ENCODE results near the gene BNC2. TPM values are rescaled to one million over a fixed set of nuclear protein-coding genes. Genes with fewer than 3 reads are reported as not detected.

BNC2 gene
- total RNA-seq, 2 experiments from 2014 or later = not detected

GRCh38 chr9:16664211-16664610, 206.3 kb downstream of the BNC2 start:
- H3K4me1 ChIP-seq (ENCODE audit: insufficient read depth, low read length, poor library complexity, severe bottlenecking) = no peaks in the 10 kb centered on the region
- no TSS peak for BruUV-seq (replicated peaks)
- H3K4me2 ChIP-seq (ENCODE audit: low read length) = no peak overlapping the region
- DNase-seq (ENCODE audit: low spot score) = no peak
- H4K20me1 ChIP-seq (ENCODE audit: insufficient read depth, low read length) = no peaks in the 10 kb centered on the region
- ChIA-PET POLR2A (no interaction called here), CTCF (ENCODE audit: unreplicated experiment) (no interaction called here)
- intact Hi-C loops (cut with micrococcal nuclease; ENCODE audit: unreplicated experiment) = no loop called here
- H3K36me3 ChIP-seq (ENCODE audit: insufficient read depth, low read length) = no peaks in the 10 kb centered on the region
- no peak for TF ChIP-seq CTCF (conservative IDR thresholded peaks at IDR 0.05; ENCODE audit: low read length)
- TF ChIP-seq EZH2phosphoT487 (IDR thresholded peaks at IDR 0.05; ENCODE audit: borderline replicate concordance, low read depth, low read length) = no peak
- H2AFZ ChIP-seq (ENCODE audit: low read length) = no peak overlapping the region
- H3K4me3 ChIP-seq (ENCODE audit: low read depth, low read length, poor library complexity, severe bottlenecking) = no peak overlapping the region
- no peaks in the 10 kb centered on the region for H3K9me2 ChIP-seq (ENCODE audit: insufficient read depth, low read length)
- no peak overlapping the region for H3K27ac ChIP-seq (ENCODE audit: low read depth, low read length, poor library complexity, severe bottlenecking)
- no peaks in the 10 kb centered on the region for H3K9me3 ChIP-seq (ENCODE audit: low read length)
- H3K79me2 ChIP-seq (ENCODE audit: insufficient read depth, low read depth, low read length) = no peaks in the 10 kb centered on the region

- Histone ChIP-seq H3K27ac (ENCODE audit: low read depth, low read length, poor library complexity, severe bottlenecking) (no peak overlapping the region), H3K4me2 (ENCODE audit: low read length) (no peak overlapping the region), H3K4me1 (ENCODE audit: insufficient read depth, low read length, poor library complexity, severe bottlenecking) (no peaks in the 10 kb centered on the region), H3K9me3 (ENCODE audit: low read length) (no peaks in the 10 kb centered on the region), H3K4me3 (ENCODE audit: low read depth, low read length, poor library complexity, severe bottlenecking) (no peak overlapping the region), H2AFZ (ENCODE audit: low read length) (no peak overlapping the region), H3K79me2 (ENCODE audit: insufficient read depth, low read depth, low read length) (no peaks in the 10 kb centered on the region), H3K36me3 (ENCODE audit: insufficient read depth, low read length) (no peaks in the 10 kb centered on the region), H3K9me2 (ENCODE audit: insufficient read depth, low read length) (no peaks in the 10 kb centered on the region), H4K20me1 (ENCODE audit: insufficient read depth, low read length) (no peaks in the 10 kb centered on the region)
- ChIA-PET CTCF (ENCODE audit: unreplicated experiment) (no interaction called here), POLR2A (interaction anchor here (0.7 kb wide), 1 partner anchor 1501 kb away, joined by 3 read pairs; no protein-coding TSS in a partner anchor)
- TF ChIP-seq EZH2phosphoT487 (IDR thresholded peaks at IDR 0.05; ENCODE audit: borderline replicate concordance, low read depth, low read length) (no peak), CTCF (conservative IDR thresholded peaks at IDR 0.05; ENCODE audit: low read length) (no peak)
- no TSS peak for BruUV-seq (replicated peaks)
- intact Hi-C loops (cut with micrococcal nuclease; ENCODE audit: unreplicated experiment) = no loop called here
- no peak for DNase-seq (ENCODE audit: low spot score)
These were observed 208.7 kb downstream of the BNC2 start for GRCh38 chr9:16661816-16662215.

GRCh38 chr9:16659096-16659495, 211.4 kb downstream of the BNC2 start:
- Histone ChIP-seq H3K36me3 (ENCODE audit: insufficient read depth, low read length) (no peaks in the 10 kb centered on the region), H3K9me2 (ENCODE audit: insufficient read depth, low read length) (no peaks in the 10 kb centered on the region), H4K20me1 (ENCODE audit: insufficient read depth, low read length) (no peaks in the 10 kb centered on the region), H3K79me2 (ENCODE audit: insufficient read depth, low read depth, low read length) (no peaks in the 10 kb centered on the region), H3K4me2 (ENCODE audit: low read length) (no peak overlapping the region), H3K4me1 (ENCODE audit: insufficient read depth, low read length, poor library complexity, severe bottlenecking) (no peaks in the 10 kb centered on the region), H3K4me3 (ENCODE audit: low read depth, low read length, poor library complexity, severe bottlenecking) (no peak overlapping the region), H3K9me3 (ENCODE audit: low read length) (no peaks in the 10 kb centered on the region), H3K27ac (ENCODE audit: low read depth, low read length, poor library complexity, severe bottlenecking) (no peak overlapping the region), H2AFZ (ENCODE audit: low read length) (no peak overlapping the region)
- TF ChIP-seq CTCF (conservative IDR thresholded peaks at IDR 0.05; ENCODE audit: low read length) (no peak), EZH2phosphoT487 (IDR thresholded peaks at IDR 0.05; ENCODE audit: borderline replicate concordance, low read depth, low read length) (no peak)
- no peak for DNase-seq (ENCODE audit: low spot score)
- no TSS peak for BruUV-seq (replicated peaks)
- POLR2A ChIA-PET = interaction anchor here (0.7 kb wide), 1 partner anchor 78 kb away, joined by 4 read pairs; no protein-coding TSS in a partner anchor
- intact Hi-C loops (cut with micrococcal nuclease; ENCODE audit: unreplicated experiment) = no loop called here
- CTCF ChIA-PET (ENCODE audit: unreplicated experiment) = no interaction called here

Data from OCI-LY7 (cell line).